GM21390 (cell line): ENCODE results near the gene CCDC91.

Experiments used
- ATAC-seq: cut with Tn5 transposase; IDR thresholded peaks from one replicate; pipeline ENCODE4 v1.9.1; 2021; ENCODE audit not compliant: unreplicated experiment

The CCDC91 gene

GRCh38 chr12:28513983-28514382 is 323.7 kb downstream of the CCDC91 start:
- ATAC-seq: no peak

GRCh38 chr12:28517101-28517500 is 326.8 kb downstream of the CCDC91 start:
- ATAC-seq: no peak

- ATAC-seq: no peak
These were observed 337.5 kb downstream of the CCDC91 start for GRCh38 chr12:28527631-28528249.

- ATAC-seq: no peak
These were observed 345.0 kb downstream of the CCDC91 start for GRCh38 chr12:28535216-28535615.

- ATAC-seq: no peak
These were observed 345.8 kb downstream of the CCDC91 start for GRCh38 chr12:28536088-28536487.

GRCh38 chr12:28537474-28537873 is 347.2 kb downstream of the CCDC91 start:
- ATAC-seq: no peak

- no peak for ATAC-seq
These were observed 349.6 kb downstream of the CCDC91 start for GRCh38 chr12:28539691-28540323.

- no peak for ATAC-seq
These were observed 350.1 kb downstream of the CCDC91 start for GRCh38 chr12:28540324-28540714.

GRCh38 chr12:28543021-28543890 is 353.0 kb downstream of the CCDC91 start:
- no peak for ATAC-seq

- no peak for ATAC-seq
These were observed 360.8 kb downstream of the CCDC91 start for GRCh38 chr12:28550757-28551704.

GRCh38 chr12:28552251-28552970 is 362.2 kb downstream of the CCDC91 start:
- ATAC-seq: no peak

- ATAC-seq: no peak
These were observed 365.5 kb downstream of the CCDC91 start for GRCh38 chr12:28555748-28556147.

GRCh38 chr12:28558250-28558649 is 368.0 kb downstream of the CCDC91 start:
- ATAC-seq: no peak

GRCh38 chr12:28563286-28563685 is 373.0 kb downstream of the CCDC91 start:
- no peak for ATAC-seq

- ATAC-seq: no peak
These were observed 373.7 kb downstream of the CCDC91 start for GRCh38 chr12:28563936-28564335.

- ATAC-seq: no peak
These were observed 377.9 kb downstream of the CCDC91 start for GRCh38 chr12:28568118-28568517.

GRCh38 chr12:28568704-28569103 is 378.4 kb downstream of the CCDC91 start:
- ATAC-seq: no peak

GRCh38 chr12:28569698-28570411 is 379.6 kb downstream of the CCDC91 start:
- no peak for ATAC-seq

GRCh38 chr12:28570811-28571210 is 380.6 kb downstream of the CCDC91 start:
- ATAC-seq: no peak
